NCI-H1048 (cell line): ENCODE measurements around the gene HBG2.
"Not testable (repeated sequence)": the region's sequence is repeated elsewhere in the genome, so short reads cannot be mapped to it uniquely, and the experiment has no call there.

ENCODE experiments used
- DNase-seq: peaks from one replicate; lab custom pipeline; 2025; lab: John Stamatoyannopoulos, UW

Gene HBG2

DNA sequence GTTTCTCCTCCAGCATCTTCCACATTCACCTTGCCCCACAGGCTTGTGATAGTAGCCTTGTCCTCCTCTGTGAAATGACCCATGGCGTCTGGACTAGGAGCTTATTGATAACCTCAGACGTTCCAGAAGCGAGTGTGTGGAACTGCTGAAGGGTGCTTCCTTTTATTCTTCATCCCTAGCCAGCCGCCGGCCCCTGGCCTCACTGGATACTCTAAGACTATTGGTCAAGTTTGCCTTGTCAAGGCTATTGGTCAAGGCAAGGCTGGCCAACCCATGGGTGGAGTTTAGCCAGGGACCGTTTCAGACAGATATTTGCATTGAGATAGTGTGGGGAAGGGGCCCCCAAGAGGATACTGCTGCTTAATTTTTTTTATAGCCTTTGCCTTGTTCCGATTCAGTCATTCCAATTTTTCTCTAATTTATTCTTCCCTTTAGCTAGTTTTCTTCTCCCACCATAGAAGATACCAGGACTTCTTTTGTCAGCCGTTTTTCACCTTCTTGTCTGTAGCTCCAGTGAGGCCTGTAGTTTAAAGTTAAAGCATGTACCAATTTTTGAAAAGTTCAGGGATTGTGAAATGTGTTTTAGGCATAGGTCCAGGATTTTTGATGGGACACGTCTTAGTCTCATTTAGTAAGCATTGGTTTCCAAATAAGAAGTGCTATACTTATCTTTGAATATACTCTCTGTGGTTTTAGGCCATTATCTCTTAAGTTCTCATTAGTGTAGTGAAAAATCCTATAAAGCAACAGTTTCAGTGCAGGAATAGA, at the start of gene HBG2:
Gene HBG2 (minus strand): TSS at position 136 of the 768 bp plus-strand sequence. CDS start 53 bp downstream, at position 83.
- not testable (repeated sequence) for DNase-seq

DNA sequence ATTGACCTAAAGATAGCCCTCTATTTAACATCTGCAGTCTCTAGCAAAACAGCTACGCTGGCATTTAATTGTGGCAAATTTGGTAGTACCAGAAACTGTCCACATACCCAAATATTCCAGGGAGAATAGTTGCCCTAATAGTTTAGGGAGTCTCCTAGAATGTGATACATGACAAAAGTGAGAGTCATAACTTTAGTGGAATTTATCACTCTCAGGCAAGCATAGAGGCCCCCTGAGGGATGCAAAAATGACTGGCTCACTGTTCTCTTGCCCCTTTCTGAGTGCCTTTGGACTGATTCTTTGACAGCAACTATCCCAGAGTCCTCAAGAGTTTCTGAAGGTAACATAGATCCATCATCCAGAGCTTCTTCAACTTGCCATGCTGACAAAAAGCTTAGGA, 49.5 kb upstream of the HBG2 start:
- DNase-seq = no peak

DNA sequence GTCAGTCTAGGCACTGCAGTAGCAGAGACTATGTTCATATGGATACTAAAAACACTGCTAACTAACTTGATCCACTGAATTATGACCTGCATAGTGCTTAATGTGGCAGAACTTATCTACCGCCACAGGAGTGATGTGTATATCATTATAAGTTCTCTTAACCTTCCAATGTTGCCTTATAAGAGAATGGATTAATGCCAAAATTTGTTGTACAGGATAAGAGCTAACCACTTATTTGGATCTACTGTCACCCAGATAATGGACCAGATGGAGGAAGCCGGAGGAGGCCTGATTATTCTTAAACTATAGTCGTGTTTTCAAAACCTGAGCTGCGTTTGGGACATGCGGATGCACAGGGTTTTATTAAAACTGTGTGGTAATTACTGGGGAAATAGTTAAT, 49.0 kb upstream of the HBG2 start:
- no peak for DNase-seq

DNA sequence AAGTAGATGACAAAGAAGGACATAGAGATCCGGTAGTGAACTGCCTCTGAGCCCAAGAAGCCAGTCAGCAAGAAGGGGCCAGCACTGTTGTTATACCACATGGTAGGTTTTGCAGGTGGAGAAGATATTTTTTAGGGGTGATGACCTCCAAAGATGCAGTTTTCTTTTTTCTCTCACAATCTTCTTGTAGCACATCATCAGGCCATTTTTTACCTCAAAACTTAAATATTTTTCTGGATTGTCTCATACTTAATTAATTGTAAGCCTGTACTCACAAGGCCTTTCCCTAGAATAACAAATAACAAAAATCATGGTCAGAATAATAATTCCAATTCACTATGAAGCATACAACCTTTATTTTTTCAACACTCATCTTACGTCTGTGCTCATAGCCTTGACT, 47.3 kb upstream of the HBG2 start, which contains the start of gene OR51B4:
Gene OR51B4 (minus strand): TSS at position 101 of the 400 bp plus-strand sequence. CDS start 0 bp downstream, at position 101.
- DNase-seq = no peak

GRCh38 chr11:5300251-5300650, 45.7 kb upstream of the HBG2 start:
- DNase-seq = no peak

- DNase-seq = no peak
Observed at GRCh38 chr11:5298451-5298850, 43.9 kb upstream of the HBG2 start.

GRCh38 chr11:5297721-5298323, 43.2 kb upstream of the HBG2 start:
- DNase-seq = no peak

DNA sequence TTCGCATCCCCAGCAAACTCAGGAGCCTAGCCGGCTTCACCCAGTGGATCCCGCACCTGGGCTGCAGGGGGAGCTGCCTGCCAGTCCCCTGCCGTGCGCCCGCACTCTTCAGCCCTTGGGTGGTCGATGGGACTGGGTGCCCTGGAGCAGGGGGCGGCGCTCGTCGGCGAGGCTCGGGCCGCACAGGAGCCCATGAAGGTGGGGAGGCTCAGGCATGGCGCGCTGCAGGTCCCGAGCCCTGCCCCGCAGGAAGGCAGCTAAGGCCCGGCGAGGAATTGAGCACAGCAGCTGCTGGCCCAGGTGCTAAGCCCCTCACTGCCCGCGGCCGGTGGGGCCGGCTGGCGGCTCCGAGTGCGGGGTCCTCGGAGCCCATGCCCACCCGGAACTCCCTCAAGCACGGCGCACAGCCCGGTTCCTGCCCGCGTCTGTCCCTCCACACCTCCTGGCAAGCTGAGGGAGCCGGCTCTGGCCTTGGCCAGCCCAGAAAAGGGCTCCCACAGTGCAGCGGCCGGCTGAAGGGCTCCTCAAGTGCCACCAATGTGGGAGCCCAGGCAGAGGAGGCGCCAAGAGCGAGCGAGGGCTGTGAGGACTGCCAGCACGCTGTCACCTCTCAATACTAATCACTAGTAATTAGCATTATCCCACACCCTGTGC, 39.9 kb upstream of the HBG2 start:
- DNase-seq = not testable (repeated sequence)

DNA sequence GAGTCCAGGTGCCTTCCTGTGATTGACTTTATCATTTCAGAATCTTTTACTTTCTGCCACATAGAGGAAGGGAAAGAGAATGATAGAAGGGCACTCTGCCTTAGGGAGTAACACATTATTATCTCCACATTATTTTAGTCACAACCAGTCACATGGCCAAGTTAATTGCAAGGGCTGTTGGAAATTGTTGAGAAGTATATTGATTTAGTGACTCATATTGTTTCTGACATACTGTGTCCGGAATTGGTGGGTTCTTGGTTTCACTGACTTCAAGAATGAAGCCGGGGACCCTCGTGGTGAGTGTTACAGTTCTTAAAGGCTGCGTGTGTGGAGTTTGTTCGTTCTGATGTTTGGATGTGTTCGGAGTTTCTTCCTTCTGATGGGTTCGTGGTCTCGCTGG, 38.4 kb upstream of the HBG2 start:
- DNase-seq = no peak

DNA sequence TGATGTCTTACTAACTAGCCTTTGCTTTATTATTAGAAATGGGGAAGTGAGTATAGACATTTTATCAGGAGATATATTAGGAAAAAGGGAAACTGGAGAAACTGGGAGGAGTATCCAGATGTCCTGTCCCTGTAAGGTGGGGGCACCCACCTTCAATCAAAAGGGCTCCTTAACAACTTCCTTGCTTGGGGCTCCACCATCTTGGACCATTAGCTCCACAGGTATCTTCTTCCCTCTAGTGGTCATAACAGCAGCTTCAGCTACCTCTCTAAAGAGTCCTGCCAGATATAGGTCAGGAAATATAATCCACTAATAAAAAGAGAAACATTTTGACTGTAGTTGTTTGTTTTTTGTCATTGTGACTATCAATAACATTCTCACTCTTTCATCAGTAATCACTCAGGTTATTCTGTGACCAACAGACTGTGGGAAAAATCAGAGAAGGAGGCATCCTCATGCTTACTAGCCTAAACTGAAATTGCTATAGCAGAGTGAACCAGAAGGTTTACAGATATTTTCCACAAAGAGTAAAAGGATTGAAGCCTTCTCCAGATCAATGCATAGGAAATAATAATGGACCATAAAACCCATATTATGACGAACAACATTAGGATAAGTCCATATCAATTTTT, 36.7 kb upstream of the HBG2 start:
- no peak for DNase-seq

DNA sequence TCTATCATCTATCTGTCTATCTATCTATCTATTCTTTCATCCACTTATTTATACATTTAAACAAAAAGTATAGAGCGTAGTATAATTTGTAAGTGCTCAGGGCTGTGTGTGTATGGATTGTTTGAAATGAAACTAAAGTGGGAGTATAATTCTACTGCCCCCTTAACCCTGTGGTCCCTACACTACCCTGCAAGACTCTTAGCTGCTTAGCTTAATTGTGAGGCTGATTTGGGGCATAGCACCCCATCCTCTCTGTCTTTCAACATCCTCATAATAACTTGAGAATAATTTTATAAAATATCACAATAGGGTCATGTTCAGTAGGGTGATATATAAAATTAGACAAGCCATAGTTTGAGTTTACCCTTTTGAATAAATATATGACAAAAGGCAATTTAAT, 35.5 kb upstream of the HBG2 start:
- DNase-seq = no peak

- DNase-seq = no peak
Observed at GRCh38 chr11:5289696-5290095, 35.1 kb upstream of the HBG2 start.

- DNase-seq = no peak
Observed at GRCh38 chr11:5288906-5289550, 34.4 kb upstream of the HBG2 start.

DNA sequence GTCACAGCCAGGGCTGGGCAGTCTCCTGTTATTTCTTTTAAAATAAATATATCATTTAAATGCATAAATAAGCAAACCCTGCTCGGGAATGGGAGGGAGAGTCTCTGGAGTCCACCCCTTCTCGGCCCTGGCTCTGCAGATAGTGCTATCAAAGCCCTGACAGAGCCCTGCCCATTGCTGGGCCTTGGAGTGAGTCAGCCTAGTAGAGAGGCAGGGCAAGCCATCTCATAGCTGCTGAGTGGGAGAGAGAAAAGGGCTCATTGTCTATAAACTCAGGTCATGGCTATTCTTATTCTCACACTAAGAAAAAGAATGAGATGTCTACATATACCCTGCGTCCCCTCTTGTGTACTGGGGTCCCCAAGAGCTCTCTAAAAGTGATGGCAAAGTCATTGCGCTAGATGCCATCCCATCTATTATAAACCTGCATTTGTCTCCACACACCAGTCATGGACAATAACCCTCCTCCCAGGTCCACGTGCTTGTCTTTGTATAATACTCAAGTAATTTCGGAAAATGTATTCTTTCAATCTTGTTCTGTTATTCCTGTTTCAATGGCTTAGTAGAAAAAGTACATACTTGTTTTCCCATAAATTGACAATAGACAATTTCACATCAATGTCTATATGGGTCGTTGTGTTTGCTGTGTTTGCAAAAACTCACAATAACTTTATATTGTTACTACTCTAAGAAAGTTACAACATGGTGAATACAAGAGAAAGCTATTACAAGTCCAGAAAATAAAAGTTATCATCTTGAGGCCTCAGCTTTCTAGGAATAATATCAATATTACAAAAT, 33.7 kb upstream of the HBG2 start:
- no peak for DNase-seq

DNA sequence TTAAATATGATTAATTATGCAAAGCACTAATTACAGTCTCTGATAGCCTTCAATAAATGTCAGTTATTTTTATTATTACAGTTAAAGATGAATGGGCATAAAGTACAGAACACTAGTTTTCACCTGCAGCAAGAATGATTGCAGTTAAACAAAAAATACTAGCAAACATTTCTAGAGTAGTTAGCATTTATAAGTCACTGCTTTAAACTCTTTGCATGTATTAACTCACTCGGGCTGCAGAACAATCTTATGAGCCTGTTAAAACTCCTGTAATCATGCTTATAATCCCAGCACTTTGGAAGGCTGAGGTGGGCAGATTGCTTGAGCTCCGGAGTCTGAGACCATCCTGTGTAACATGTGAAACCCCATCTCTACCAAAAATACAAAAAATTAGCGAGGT, 32.3 kb upstream of the HBG2 start:
- DNase-seq = no peak

DNA sequence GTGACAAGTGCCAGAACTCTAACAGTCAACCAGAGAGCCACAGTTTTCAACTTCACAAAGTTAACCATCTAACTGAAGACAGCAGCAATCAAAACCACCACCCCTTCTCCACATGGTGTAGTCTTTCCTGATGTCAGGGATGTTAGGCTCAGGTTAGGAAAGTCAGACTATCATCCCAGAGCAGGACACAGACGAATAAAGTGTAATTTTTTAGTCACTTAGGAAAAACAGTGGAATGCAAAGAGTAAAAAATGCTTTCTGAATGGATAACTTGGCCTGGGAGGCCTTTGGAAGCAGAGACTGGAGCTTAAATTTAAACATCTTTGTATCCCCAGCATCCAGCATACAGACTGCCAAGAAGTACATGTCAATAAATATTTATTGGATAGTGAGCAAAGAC, 31.8 kb upstream of the HBG2 start:
- DNase-seq = no peak

GRCh38 chr11:5285703-5286340, 31.2 kb upstream of the HBG2 start:
- DNase-seq = no peak

GRCh38 chr11:5284637-5285036, 30.1 kb upstream of the HBG2 start:
- DNase-seq = no peak

GRCh38 chr11:5283882-5284281, 29.3 kb upstream of the HBG2 start:
- DNase-seq = no peak

DNA sequence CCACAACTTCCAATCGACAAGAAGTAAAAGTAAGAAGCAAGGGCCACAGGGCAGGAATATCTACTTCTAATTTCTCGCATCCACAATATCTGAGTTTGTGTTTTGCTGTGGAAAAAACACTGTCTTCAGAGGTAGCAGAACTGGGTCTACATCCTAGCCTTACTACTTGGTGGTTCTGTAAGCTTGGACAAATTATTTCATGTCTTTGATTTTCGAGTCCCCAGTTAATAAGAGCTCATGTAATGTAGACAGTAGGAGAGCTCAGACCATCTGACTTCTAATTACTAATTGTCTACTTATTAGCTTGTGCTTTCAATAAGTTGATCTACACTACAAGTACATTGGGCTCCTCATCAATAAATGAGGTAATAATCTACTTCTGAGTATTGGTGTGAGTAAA, 28.5 kb upstream of the HBG2 start:
- no peak for DNase-seq

GRCh38 chr11:5282628-5283027, 28.0 kb upstream of the HBG2 start:
- no peak for DNase-seq
